Skeletal muscle tissue (tissue), 4 donors: Measurements from ENCODE around the gene OARD1. TPM values are rescaled to one million over a fixed set of nuclear protein-coding genes. Genes with fewer than 3 reads are reported as not detected.

Source experiments
- H3K27ac ChIP-seq: one replicate; pipeline ENCODE4 v1.7.0; 2013; ENCODE audit warnings: mild to moderate bottlenecking, low read depth, low read length, inconsistent platforms
- H3K27me3 ChIP-seq, 3 donors: one replicate each; pipeline ENCODE4 v1.7.0; 2013; ENCODE audit warnings: low read length in 3 of 3; ENCODE audit not compliant: control insufficient read depth in 3 of 3, insufficient read depth in 3 of 3
- H3K36me3 ChIP-seq, 3 donors: one replicate each; pipeline ENCODE4 v1.7.0; 2013; ENCODE audit warnings: low read length in 3 of 3; ENCODE audit not compliant: control insufficient read depth in 3 of 3, insufficient read depth in 3 of 3
- H3K4me1 ChIP-seq, 3 donors: one replicate each; pipeline ENCODE4 v1.7.0; 2013; ENCODE audit warnings: low read length in 3 of 3, mild to moderate bottlenecking in 3 of 3; ENCODE audit not compliant: control insufficient read depth in 3 of 3, insufficient read depth in 3 of 3
- H3K4me3 ChIP-seq, 3 donors: one replicate each; pipeline ENCODE4 v1.7.0; 2013; ENCODE audit warnings: low read length in 3 of 3
- H3K9ac ChIP-seq, 3 donors: one replicate each; pipeline ENCODE4 v1.7.0; 2013; ENCODE audit warnings: low read length in 3 of 3, mild to moderate bottlenecking in 3 of 3, moderate library complexity in 2 of 3, low read depth in 1 of 3
- H3K9me3 ChIP-seq, 3 donors: one replicate each; pipeline ENCODE4 v1.7.0; 2013; ENCODE audit warnings: low read length in 3 of 3; ENCODE audit not compliant: control insufficient read depth in 3 of 3
- total RNA-seq: library from RNA; depleted of rRNA; stranded (reverse); fragments of >200 nt; gene quantifications from one replicate; pipeline ENCODE4 v1.2.3, GENCODE V29; 2014
- donor health status: Osteomylitis.

OARD1 gene
- total RNA-seq, 1 donor from 2014 or later = 10.4 TPM

DNA sequence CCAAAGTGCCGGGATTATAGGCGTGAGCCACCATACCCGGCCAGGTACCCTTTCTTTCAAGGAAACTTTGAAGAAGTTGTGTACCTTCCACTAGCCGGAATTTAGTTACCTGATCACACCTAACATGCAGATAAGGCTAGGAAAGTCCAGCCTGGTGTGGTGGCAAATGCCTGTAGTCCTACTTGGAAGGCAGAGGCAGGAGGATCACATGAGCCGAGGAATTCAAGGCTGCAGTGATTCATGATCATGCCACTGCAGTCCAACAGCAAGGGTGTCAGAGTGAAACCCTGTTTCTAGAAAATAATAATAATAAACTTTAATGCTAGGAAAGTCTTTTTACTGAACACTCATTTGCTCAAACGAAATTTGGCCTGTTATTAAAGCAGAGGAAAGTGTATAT lies 21.6 kb upstream of the OARD1 start:
- Histone ChIP-seq H3K27me3 (no peaks in the 10 kb centered on the region), H3K9me3 (no peaks in the 10 kb centered on the region), H3K4me1 (peaks cover 8 to 12% (median 8%) of the 10 kb centered on the region in 3 donors), H3K4me3 (no peak overlapping the region), H3K27ac (no peak overlapping the region), H3K9ac (no peak overlapping the region), H3K36me3 (peaks cover 42 to 92% (median 90%) of the 10 kb centered on the region in 3 donors)

DNA sequence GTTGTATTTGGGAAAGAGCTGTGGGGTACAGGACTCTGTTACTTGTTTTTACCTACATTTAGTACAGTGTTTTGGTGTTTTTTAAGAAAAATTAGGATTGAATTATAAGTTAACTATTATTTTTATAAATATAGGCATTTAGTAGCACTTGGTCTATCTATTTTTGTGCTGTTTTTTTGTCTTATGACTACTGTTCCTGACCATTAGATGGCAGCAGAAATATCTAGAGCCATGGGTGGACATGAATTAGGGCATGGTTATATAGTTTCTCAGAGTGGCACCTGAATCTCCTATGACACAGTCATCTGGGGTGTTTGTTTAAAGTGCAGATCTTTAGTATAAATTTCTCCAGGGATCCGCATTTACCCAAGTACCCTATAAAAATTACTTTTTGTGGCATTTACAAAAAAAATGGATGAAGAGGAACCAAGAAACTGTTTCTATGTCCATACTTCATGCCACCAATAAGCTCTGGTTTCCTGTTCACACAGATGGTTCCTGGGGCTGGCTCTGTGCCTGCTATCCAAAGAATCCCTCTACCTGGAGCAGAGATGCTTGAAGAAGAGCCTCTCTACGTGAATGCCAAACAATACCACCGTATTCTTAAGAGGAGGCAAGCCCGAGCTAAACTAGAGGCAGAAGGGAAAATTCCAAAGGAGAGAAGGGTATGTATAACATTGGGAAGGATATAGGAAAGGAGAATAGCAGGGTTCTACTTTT lies 20.4 kb upstream of the OARD1 start:
- peaks cover 41 to 84% (median 81%) of the 10 kb centered on the region in 3 donors for H3K36me3 ChIP-seq
- H3K27me3 ChIP-seq = no peaks in the 10 kb centered on the region
- no peak overlapping the region for H3K9ac ChIP-seq
- H3K4me1 ChIP-seq = peaks cover 0 to 1% (median 0%) of the 10 kb centered on the region in 3 donors
- no peak overlapping the region for H3K27ac ChIP-seq
- H3K4me3 ChIP-seq = no peak overlapping the region
- no peaks in the 10 kb centered on the region for H3K9me3 ChIP-seq

DNA sequence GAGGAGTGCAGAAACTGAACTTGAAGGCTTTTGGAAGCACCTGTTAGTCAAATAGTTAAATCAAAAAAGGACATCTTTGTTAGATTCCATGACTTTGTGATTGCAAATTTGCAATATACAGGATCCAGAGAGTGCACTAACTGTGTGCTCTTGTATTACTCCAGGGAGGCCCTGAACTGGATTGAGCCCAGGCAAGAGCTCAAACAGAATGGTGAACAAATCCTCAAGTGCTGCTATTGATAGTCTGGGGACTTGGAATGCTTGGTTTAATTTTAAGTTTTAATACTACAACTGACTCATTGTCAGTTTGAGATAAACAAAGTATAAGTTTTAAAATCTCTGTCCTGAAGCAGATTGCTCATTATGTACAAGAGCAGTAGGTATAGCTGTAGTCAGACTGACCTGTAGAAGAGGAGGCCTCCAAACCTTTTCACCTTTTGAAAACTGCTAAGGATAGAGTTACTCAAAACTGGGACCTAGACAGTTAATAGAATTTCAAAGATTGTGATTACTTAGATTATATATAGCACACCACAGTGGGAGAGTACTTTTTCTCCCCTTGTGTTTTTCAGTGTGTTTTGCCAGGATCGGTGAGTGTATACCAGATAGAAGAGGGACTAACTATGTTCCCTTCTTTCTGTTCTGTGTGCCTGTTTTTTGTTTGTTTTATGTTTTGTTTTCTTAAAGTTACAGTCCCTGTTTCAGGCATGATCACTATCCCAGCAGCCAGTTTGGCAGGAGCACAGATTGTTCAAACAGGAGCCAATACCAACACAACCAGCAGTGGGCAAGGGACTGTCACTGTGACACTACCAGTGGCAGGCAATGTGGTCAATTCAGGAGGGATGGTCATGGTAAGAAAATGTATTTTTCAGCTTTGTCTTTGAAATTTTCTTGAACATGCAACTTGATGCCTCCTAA lies 18.9 kb upstream of the OARD1 start:
- H3K4me1 ChIP-seq = no peaks in the 10 kb centered on the region
- no peaks in the 10 kb centered on the region for H3K9me3 ChIP-seq
- H3K9ac ChIP-seq = no peak overlapping the region
- H3K27me3 ChIP-seq = no peaks in the 10 kb centered on the region
- H3K27ac ChIP-seq = no peak overlapping the region
- peaks cover 36 to 69% (median 67%) of the 10 kb centered on the region in 3 donors for H3K36me3 ChIP-seq
- H3K4me3 ChIP-seq = no peak overlapping the region

DNA sequence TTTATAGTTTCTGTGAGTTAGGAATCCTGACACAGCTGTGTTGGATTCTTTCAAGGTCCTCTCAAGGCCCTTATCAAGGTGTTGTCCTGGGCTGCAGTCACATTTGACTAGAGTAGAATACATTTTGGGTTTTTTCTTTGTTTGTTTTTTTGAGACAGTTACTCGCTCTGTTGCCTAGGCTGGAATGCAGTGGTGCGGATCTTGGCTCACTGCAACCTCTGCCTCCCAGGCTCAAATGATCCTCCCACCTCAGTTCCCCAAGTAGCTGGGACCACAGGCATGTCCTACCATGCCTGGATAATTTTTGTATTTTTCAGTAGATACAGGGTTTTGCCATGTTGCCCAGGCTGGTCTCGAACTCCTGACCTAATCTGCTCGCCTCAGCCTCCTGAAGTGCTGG lies 16.3 kb upstream of the OARD1 start:
- no peak overlapping the region for H3K27ac ChIP-seq
- no peaks in the 10 kb centered on the region for H3K27me3 ChIP-seq
- no peak overlapping the region for H3K9ac ChIP-seq
- H3K4me3 ChIP-seq = no peak overlapping the region
- no peaks in the 10 kb centered on the region for H3K9me3 ChIP-seq
- no peaks in the 10 kb centered on the region for H3K4me1 ChIP-seq
- H3K36me3 ChIP-seq = peaks cover 23 to 62% (median 56%) of the 10 kb centered on the region in 3 donors

DNA sequence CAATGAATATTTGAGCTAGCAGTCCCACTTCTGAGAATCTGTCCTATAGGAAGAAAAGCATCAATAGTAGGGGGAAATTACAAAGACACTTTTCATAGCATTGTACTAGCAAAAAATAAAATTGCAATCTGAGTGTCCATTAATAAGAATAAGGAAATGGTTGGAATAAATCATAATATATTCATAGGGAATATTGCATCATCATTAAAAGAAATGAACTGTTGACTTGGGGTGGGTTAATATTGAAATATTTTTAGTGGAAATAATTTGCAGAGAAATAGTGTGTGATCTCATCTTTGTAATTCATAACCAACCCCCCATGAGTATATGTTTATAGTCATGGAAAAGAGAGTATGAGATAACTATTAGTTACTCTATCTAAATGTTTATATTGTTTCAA lies 13.0 kb upstream of the OARD1 start:
- Histone ChIP-seq H3K4me3 (no peak overlapping the region), H3K9me3 (no peaks in the 10 kb centered on the region), H3K27ac (no peak overlapping the region), H3K4me1 (no peaks in the 10 kb centered on the region), H3K9ac (no peak overlapping the region), H3K27me3 (no peaks in the 10 kb centered on the region), H3K36me3 (peaks cover 17 to 47% (median 40%) of the 10 kb centered on the region in 3 donors)

DNA sequence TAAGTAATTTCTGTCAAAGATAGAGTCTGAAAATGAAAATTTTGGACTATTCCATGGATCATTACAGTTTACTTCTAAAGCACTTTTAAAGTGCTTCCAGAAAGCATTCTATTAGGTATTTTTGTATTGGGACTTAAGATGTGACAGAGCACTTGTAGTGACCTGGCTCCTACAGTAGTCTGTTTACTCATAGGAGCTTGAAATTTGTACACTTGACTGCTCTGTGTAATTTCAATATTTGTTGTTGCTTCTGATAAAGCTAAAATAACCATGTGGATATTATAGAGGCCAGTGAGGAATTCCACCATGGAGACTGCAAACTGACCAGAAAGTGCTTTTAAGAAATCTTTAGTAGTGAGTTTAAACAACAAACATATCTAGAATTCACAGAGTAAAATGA lies 10.9 kb upstream of the OARD1 start:
- Histone ChIP-seq H3K4me3 (no peak overlapping the region), H3K9ac (no peak overlapping the region), H3K9me3 (no peaks in the 10 kb centered on the region), H3K27ac (no peak overlapping the region), H3K4me1 (no peaks in the 10 kb centered on the region), H3K36me3 (peaks cover 8 to 51% (median 29%) of the 10 kb centered on the region in 3 donors), H3K27me3 (no peaks in the 10 kb centered on the region)

DNA sequence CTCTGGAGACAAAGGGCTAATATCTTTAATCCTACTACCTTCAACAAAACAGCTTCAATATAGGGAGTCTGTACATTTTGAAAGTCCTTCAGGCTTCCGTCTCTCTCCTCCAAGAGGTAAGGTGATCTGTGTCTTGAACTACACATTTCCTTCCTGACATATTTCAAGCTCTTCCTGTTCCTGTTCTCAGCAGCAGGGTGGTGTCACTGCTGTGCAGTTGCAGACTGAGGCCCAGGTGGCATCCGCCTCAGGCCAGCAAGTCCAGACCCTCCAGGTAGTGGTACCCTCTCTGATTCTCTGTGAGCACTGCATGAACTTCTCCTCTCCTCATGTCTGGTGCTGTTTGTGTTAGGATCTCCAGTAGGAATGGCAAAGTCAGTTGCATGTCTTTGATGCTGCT lies 8.5 kb upstream of the OARD1 start:
- Histone ChIP-seq H3K9ac (no peak overlapping the region), H3K27ac (no peak overlapping the region), H3K9me3 (no peaks in the 10 kb centered on the region), H3K4me1 (no peaks in the 10 kb centered on the region), H3K4me3 (no peak overlapping the region), H3K27me3 (no peaks in the 10 kb centered on the region), H3K36me3 (peaks cover 8 to 45% (median 25%) of the 10 kb centered on the region in 3 donors)

DNA sequence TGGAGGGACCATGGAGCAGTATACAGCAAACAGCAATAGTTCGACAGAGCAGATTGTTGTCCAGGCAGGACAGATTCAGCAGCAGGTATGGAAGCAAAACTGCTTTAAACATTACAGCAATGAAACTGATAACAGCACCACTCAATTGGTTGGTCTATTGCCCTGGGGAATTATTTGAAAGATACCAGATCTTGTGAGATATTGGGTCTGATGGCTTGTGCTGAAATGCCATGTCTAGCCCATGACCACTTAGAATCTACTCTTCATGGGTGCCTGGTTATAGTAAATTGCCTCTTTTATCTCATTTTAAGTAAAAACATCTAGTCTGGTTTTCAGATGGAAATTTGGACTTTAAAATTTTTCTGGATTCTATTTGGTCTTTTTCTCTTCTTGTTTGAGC lies 6.9 kb upstream of the OARD1 start:
- H3K4me3 ChIP-seq = no peak overlapping the region
- H3K9me3 ChIP-seq = no peaks in the 10 kb centered on the region
- H3K9ac ChIP-seq = no peak overlapping the region
- H3K27ac ChIP-seq = no peak overlapping the region
- peaks cover 4 to 12% (median 10%) of the 10 kb centered on the region in 3 donors for H3K4me1 ChIP-seq
- no peaks in the 10 kb centered on the region for H3K27me3 ChIP-seq
- peaks cover 3 to 34% (median 16%) of the 10 kb centered on the region in 3 donors for H3K36me3 ChIP-seq

DNA sequence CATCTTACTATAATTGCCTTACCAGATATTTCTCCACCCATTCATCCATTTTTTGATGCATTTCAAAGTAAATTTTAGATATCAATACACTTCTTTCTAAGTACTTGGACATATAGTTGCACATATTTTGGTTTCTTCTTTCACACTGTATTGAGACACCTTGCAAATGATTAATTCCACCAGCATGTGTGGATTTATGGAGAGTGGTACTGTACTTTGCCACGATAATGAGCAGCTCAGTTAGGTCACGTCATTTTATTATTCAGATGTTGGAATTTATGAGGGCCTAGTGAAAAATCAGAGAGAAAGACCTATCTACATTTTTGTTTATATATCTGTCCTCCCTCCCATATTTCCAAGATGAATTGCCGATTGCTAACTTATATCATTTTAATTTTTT lies 5.9 kb upstream of the OARD1 start:
- H3K36me3 ChIP-seq = peaks cover 3 to 26% (median 16%) of the 10 kb centered on the region in 3 donors
- no peaks in the 10 kb centered on the region for H3K9me3 ChIP-seq
- H3K9ac ChIP-seq = no peak overlapping the region
- no peak overlapping the region for H3K27ac ChIP-seq
- H3K27me3 ChIP-seq = no peaks in the 10 kb centered on the region
- no peak overlapping the region for H3K4me3 ChIP-seq
- H3K4me1 ChIP-seq = peaks cover 5 to 14% (median 10%) of the 10 kb centered on the region in 3 donors

DNA sequence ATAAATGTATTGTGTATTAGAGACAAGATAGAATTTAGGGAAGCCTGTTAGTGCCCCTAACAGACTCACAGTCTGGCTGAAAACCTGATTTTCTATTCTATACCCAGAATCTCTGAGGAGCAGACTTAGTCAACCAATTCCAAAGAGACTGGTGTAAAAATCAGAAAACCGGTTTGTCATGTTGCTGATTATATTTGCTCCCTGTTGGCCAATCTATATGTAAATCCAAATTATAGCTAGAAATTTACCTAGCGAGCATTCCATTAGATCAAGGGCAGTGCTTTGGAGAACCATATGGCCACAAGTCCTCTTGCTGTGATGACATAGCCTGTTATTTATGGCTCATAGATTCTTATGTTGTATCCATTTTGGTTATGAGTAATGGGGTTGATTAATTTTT lies 5.4 kb upstream of the OARD1 start:
- Histone ChIP-seq H3K9ac (no peak overlapping the region), H3K27ac (no peak overlapping the region), H3K4me1 (peaks cover 5 to 14% (median 10%) of the 10 kb centered on the region in 3 donors), H3K4me3 (no peak overlapping the region), H3K9me3 (no peaks in the 10 kb centered on the region), H3K36me3 (peaks cover 3 to 24% (median 16%) of the 10 kb centered on the region in 3 donors), H3K27me3 (no peaks in the 10 kb centered on the region)
